Stimulated activated CD4-positive, alpha-beta T cell treated with anti-CD3 and anti-CD28 coated beads, Interleukin-1b, Interleukin-23, amount 100 ng/mL, for 24 hours (primary cell): ENCODE results near the gene OTUD7B.

Experiments used
- DNase-seq, 4 experiments: peaks; one replicate each; pipeline ENCODE4 v3.0.0-alpha.2; 2020; ENCODE audit warnings: low read depth in 4 of 4, low spot score in 1 of 4

OTUD7B gene

GRCh38 chr1:149917571-149918144 lies 92.9 kb downstream of the OTUD7B start, which contains the start of gene SV2A:
Gene SV2A, minus strand, starts transcription at chr1:149917844. Its CDS starts 4,004 bp downstream, at chr1:149913840.
- peak; percentile 15 to 43 (median 32) for DNase-seq

DNA sequence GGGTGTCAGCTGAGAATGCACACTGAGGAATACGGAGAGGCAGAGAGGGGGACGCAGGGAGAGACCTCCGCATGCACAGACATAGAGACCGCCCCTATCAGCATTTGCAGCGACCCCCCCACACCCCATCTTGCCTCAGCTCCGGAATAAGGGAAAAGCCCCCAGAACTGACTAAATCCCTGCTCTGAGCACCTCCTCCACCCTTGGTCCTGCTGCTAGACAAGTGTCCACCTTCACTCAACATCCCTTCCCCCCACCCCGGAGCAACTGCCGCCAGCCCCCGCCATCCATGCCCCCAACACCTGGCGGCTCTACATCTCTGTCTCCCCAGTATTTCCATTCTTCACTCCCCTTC lies 93.7 kb downstream of the OTUD7B start:
- no peak for DNase-seq

GRCh38 chr1:149916193-149916897 lies 94.2 kb downstream of the OTUD7B start:
- DNase-seq = no peak

DNA sequence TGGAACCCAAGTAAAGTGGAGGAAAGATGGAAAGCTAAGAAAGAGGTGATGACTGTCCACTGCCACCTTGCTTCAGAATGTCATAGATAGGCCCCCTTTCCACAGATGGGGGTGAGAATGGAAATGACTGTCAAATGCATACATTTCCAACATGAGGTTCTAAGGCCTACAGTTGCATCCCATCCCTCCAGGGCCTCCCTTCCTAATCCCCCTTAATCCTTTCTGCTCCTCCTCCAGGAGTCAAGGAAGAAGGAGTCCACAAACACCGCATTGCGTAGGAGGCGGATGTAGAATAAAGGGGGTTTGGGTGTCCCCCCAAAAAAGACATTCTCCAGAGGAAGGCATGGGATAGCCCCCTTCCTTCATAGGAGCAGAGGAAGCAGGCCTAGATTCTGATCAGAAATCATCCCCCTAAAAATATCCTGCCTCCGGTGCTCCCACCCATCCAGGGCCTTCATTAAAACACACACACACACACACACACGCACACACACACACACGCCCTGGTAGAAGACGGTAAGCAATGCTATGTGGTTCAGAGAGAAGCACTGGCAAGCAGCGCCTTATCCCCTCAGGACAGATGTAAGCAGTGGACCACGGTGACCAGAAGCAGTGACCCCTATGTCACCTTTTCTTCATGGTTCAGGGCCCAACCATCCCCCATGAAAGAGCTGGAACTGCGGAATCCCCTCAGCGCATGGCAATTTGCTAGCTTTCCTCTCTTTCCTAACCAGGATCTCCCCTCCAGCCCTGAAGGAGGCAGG lies 94.9 kb downstream of the OTUD7B start:
- DNase-seq = no peak

GRCh38 chr1:149914545-149914944 lies 96.0 kb downstream of the OTUD7B start:
- no peak for DNase-seq

DNA sequence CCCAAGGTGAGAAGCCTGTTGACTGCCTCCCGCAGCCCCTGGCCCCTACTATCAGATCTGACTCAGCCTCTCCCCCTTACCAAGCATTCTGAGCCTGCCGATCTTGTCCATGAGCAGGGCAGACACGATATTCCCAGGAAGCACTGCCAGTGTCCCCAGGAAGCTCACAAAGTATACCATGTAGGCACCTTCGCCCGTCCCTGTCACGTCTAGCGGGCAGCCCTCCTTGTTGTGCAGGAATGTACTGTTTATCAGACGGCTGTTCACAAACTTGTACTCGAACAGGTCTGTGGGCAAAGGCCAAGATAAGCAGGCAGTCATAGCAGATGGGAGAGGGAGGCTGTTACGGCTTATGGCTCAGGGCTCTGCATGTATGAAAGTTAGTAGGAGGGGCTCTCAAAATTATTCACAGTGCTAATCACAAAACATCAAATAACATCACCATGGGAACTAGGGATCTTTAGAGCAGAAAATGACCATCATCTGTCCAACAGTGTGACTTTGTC lies 103.9 kb downstream of the OTUD7B start:
- DNase-seq = no peak

DNA sequence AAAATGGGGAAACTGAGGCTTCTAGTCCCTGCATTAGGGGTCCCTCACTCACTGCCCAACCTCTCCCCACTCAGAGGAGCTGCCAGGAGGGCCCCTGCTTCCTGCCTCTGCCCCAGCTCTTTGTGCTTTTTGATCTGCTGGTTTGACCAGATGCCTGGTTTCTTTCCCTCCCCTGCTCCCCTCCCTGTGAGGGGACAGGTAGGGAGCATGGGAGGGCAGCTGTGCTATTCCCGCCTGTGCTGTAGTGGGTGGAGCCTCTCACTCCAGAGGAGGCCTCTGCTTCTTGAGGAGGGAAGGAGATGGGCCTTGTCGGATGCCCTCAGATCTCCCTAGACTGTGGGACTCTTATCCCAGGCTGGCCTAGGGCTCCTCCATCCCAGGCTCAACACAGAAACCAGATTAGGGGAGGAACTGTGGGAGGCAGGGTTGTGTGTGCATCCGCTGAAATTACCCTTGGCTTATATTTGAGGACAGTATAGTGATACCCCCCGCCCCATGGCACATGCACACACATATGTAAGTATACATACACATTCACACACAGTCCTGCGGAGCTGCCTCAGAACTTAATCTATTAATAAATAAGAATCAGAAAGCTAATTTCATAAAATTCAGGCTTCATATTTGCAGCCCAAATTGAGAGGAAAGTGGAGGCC lies 106.6 kb downstream of the OTUD7B start:
- no peak for DNase-seq

DNA sequence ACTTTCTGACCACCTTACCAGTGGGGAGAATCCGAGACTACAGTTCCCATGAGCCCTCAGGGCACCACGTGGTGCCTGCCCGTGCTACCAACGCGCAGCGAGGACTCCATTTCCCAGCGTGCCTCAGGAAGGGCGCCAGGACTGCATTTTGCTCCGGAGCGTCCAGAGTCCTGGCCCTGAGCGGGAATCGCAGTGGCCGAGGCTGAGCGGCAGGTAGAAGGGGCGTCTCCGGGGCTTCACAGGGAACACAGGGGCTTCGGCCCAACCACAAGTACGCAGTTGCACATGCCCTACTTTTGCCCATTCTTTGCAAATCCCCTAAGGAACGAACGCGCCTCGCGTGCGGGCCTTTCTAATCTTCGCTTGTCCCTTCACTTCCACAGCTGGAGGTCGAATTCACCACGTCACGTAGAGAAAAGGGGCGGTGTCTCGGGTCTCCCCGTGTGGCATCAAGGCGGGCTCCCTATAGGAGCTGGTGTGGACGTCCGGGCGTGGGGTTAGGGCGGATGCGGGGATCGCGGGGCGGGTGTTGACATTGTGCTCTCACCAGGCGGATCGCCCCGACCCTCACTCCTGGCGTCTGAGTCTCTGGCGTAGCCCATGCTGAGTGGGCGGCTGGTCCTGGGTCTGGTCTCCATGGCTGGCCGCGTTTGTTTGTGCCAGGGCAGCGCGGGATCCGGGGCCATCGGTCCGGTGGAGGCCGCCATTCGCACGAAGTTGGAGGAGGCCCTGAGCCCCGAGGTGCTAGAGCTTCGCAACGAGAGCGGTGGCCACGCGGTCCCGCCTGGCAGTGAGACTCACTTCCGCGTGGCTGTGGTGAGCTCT lies 110.9 kb downstream of the OTUD7B start, which contains the start of gene BOLA1:
Gene BOLA1, plus strand, starts transcription at position 109 of the 825 bp plus-strand sequence. Its CDS starts 492 bp downstream, at position 601.
- peak; percentile 50 to 73 (median 62) for DNase-seq

DNA sequence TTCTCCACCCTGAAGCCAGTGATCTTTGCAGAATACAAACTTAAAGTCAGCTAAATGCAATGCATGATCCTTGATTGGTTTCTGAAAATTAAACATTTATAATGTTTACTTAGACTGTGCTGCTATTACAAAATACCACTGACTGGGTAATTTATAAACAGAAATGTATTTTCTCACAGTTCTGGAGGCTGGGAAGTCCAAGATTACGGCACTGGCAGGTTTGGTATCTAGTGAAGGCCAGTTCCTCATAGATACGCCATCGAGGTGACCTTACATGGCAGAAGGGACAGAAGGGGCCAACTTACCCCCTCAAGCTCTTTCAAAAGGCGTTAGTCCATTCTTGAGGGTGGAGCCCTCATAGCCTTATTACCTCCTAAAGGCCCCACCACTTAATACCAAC lies 114.0 kb downstream of the OTUD7B start:
- DNase-seq = no peak

DNA sequence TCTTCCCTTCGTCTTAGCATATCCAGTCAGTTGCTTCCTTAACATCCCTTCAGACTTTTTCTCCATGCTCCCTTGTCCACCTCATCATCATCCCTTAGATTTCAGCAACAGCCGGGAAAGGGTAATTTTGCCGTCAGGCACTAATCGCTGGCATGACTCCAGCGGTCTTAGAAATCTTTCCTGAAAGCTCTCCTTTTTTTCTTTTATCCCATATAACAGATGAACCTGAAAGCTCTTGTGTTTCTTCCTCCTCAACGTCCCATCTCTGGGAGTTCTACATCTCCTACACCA lies 121.6 kb downstream of the OTUD7B start:
- DNase-seq = no peak

DNA sequence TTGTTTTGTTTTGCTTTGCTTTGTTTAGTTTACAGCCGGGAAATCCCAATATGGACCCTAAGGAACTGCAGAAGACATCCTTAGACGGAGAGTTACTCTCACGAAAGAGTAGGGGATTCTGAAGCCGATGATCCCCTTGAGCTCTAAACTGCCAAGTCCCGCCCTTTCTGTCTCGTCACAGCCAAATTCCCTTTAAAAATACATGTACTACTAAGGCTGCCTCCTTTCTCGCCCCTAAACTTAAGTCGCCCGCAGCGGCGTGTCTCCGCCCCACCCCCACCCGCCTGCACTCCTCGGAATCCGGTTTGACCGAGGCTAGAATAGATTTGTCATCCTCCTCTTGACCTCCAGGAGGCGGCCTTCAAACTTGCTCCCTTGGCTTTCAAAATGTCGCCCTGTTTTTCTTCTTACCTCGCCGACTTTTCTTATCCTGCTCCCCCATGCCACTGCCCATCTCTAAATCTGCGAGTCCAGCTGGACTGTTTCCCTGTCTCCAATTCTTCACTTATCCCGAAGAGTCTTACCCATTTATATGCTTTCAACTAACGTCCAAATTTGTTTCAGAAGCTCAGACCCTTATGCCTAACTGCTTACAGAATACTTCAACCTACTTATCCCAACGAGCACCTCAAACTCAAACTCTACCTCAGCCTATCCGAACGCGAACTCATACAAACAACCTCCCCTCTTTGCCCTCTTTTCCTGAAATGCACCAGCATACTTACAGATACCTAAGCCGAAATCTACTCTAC lies 122.1 kb downstream of the OTUD7B start:
- DNase-seq = peak; percentile 30 to 75 (median 54)
